Panc1 (cell line): ENCODE results near the gene TLE4. TPM values are rescaled to one million over a fixed set of nuclear protein-coding genes. Genes with fewer than 3 reads are reported as not detected.

Source experiments
- ATAC-seq: fragments of 200-7000 bp; cut with Tn5 transposase; 2 replicates; pipeline ENCODE4 v1.9.1; 2020; ENCODE audit warnings: mild to moderate bottlenecking, moderate library complexity
- BruUV-seq: library from RNA; stranded (reverse); fragments of 400-500 nt; replicated peaks from 2 replicates; lab custom pipeline; 2021; lab: Mats Ljungman, UMichigan
- CTCF ChIA-PET: fragments of 300-600 bp; sonication (Branson Sonifier 250); formaldehyde crosslinking; loops from one replicate; lab custom pipeline; 2022; ENCODE audit warnings: antibody characterized with exemption; lab: Charles Lee
- POLR2A ChIA-PET: fragments of 300-600 bp; sonication (Branson Sonifier 250); formaldehyde crosslinking; loops from one replicate; lab custom pipeline; 2022; ENCODE audit warnings: antibody characterized with exemption; lab: Charles Lee
- DNase-seq: peaks from one replicate; pipeline ENCODE4 v3.0.0-alpha.2; 2010; ENCODE audit warnings: low read depth, low spot score
- H3K27ac ChIP-seq: 2 replicates; pipeline ENCODE4 v1.5.1; 2011; ENCODE audit warnings: mild to moderate bottlenecking, low read length, inconsistent platforms
- H3K27me3 ChIP-seq: fragments of 200-500 bp; sonication (Bioruptor generic); 2 replicates; pipeline ENCODE4 v1.6.0; 2014; ENCODE audit warnings: low read length, inconsistent platforms; ENCODE audit not compliant: control insufficient read depth, insufficient read depth
- H3K36me3 ChIP-seq: fragments of 200-500 bp; sonication (Bioruptor generic); 2 replicates; pipeline ENCODE4 v1.5.1; 2014; ENCODE audit warnings: inconsistent platforms, mild to moderate bottlenecking, low read length, moderate library complexity; ENCODE audit not compliant: control insufficient read depth, insufficient read depth
- H3K4me1 ChIP-seq: 2 replicates; pipeline ENCODE4 v1.5.1; 2011; ENCODE audit warnings: inconsistent platforms, mild to moderate bottlenecking, low read length, moderate library complexity; ENCODE audit not compliant: control insufficient read depth, insufficient read depth
- H3K4me3 ChIP-seq, 2 experiments: 2 replicates each; pipeline ENCODE4 v1.5.1; 2011 to 2012; ENCODE audit warnings: low read depth in 2 of 2, low read length in 2 of 2, mild to moderate bottlenecking in 2 of 2, inconsistent platforms in 1 of 2, moderate library complexity in 1 of 2
- H3K9me3 ChIP-seq: fragments of 200-500 bp; sonication (Bioruptor generic); 2 replicates; pipeline ENCODE4 v1.5.1; 2014; ENCODE audit warnings: low read depth, mild to moderate bottlenecking, inconsistent platforms, low read length, moderate library complexity; ENCODE audit not compliant: control insufficient read depth, insufficient read depth
- POLR2AphosphoS5 ChIP-seq: IDR thresholded peaks from 2 replicates; pipeline ENCODE4 v1.6.1; 2012; ENCODE audit warnings: mild to moderate bottlenecking, low read depth, low read length, moderate library complexity
- SIN3A ChIP-seq: IDR thresholded peaks from 2 replicates; pipeline ENCODE4 v1.6.1; 2012; ENCODE audit warnings: low read depth, mild to moderate bottlenecking, low read length, moderate library complexity, borderline replicate concordance; ENCODE audit not compliant: insufficient read depth
- TCF7L2 ChIP-seq: IDR thresholded peaks from 2 replicates; pipeline ENCODE4 v1.6.1; 2011; ENCODE audit warnings: mild to moderate bottlenecking, low read depth, low read length, inconsistent platforms
- in situ Hi-C: cut with HindIII; loops from 2 replicates; pipeline ENCODE4 v1.10.0; 2016; ENCODE audit warnings: low sequenced_read_pairs, low pct_unique_long_range_greater_than_20kb
- intact Hi-C: fragments of 100-400 bp; cut with micrococcal nuclease; formaldehyde crosslinking; loops from one replicate; pipeline ENCODE4 v1.10.0; 2022; ENCODE audit not compliant: unreplicated experiment
- total RNA-seq: library from RNA; stranded (reverse); gene quantifications from one replicate; pipeline ENCODE4 v1.2.1, GENCODE V29; 2021; ENCODE audit not compliant: unreplicated experiment
- TF ChIP-seq, protein P1 (sequence below), 2 experiments: IDR thresholded peaks; 2 replicates each; pipeline ENCODE4 v1.6.1; 2011 to 2012; ENCODE audit warnings: low read depth in 2 of 2, control low read depth in 1 of 2, low read length in 1 of 2, mild to moderate bottlenecking in 1 of 2, moderate library complexity in 1 of 2; ENCODE audit not compliant: insufficient read depth in 1 of 2
- TF ChIP-seq, protein P2 (sequence below): fragments of 450-650 bp; IDR thresholded peaks from 2 replicates; pipeline ENCODE4 v1.5.1; 2017; ENCODE audit warnings: mild to moderate bottlenecking

The TLE4 gene
- total RNA-seq, 1 experiment from 2014 or later: 8.7 TPM

DNA sequence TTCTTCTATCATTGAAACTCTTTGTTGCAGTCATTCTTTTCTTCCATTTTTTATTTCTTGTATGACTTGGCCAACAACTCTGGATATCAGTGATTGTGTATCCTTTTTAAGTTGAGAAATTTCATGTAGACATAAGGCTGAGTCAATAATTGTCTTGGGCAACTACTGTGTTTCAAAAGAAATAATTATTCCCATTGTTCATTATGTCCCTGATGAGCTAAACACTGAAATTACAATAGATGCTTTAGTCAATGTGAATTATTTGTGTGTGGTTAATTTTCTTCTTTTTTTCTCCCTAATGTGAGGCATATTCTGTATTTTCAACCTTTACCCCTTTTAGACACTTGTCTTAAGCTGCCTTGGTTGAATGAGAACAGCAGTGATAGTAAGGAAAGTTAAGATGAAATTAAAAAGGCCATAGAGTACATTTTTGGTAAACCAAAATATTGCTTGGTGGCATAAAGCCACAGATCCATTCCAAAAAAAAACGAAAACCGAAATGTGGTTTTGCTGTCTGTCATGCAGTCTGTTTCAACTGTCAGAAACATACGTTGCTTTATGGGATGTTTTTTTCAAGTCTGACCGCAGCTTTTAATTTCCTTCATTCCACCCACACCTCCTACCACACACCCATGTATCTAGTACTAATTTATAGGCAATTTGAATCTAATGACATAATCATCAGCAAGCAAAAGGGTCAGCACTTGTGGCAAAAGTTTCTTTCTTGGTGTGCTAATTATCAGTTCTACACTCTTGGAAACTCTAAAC is 21.1 kb downstream of the TLE4 start:
- CTCF ChIA-PET: no interaction called here
- H3K4me3 ChIP-seq: no peak overlapping the region
- no peaks in the 10 kb centered on the region for H3K27me3 ChIP-seq
- DNase-seq (no peak), ATAC-seq (no peak)
- H3K27ac ChIP-seq: no peak overlapping the region
- intact Hi-C loops (no loop called here), in situ Hi-C loops (no loop called here)
- no peaks in the 10 kb centered on the region for H3K4me1 ChIP-seq
- H3K9me3 ChIP-seq: no peaks in the 10 kb centered on the region
- POLR2A ChIA-PET: no interaction called here
- no TSS peak for BruUV-seq
- TF ChIP-seq SIN3A: no peak
- no peak for TF ChIP-seq TCF7L2
- TF ChIP-seq POLR2AphosphoS5: no peak
- TF ChIP-seq, protein P1, sequence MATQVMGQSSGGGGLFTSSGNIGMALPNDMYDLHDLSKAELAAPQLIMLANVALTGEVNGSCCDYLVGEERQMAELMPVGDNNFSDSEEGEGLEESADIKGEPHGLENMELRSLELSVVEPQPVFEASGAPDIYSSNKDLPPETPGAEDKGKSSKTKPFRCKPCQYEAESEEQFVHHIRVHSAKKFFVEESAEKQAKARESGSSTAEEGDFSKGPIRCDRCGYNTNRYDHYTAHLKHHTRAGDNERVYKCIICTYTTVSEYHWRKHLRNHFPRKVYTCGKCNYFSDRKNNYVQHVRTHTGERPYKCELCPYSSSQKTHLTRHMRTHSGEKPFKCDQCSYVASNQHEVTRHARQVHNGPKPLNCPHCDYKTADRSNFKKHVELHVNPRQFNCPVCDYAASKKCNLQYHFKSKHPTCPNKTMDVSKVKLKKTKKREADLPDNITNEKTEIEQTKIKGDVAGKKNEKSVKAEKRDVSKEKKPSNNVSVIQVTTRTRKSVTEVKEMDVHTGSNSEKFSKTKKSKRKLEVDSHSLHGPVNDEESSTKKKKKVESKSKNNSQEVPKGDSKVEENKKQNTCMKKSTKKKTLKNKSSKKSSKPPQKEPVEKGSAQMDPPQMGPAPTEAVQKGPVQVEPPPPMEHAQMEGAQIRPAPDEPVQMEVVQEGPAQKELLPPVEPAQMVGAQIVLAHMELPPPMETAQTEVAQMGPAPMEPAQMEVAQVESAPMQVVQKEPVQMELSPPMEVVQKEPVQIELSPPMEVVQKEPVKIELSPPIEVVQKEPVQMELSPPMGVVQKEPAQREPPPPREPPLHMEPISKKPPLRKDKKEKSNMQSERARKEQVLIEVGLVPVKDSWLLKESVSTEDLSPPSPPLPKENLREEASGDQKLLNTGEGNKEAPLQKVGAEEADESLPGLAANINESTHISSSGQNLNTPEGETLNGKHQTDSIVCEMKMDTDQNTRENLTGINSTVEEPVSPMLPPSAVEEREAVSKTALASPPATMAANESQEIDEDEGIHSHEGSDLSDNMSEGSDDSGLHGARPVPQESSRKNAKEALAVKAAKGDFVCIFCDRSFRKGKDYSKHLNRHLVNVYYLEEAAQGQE (IDR thresholded peaks at IDR 0.05; ENCODE audit: insufficient read depth in 1 of 2, low read depth in 2 of 2, low read length in 1 of 2): no peak
- TF ChIP-seq, protein P2, sequence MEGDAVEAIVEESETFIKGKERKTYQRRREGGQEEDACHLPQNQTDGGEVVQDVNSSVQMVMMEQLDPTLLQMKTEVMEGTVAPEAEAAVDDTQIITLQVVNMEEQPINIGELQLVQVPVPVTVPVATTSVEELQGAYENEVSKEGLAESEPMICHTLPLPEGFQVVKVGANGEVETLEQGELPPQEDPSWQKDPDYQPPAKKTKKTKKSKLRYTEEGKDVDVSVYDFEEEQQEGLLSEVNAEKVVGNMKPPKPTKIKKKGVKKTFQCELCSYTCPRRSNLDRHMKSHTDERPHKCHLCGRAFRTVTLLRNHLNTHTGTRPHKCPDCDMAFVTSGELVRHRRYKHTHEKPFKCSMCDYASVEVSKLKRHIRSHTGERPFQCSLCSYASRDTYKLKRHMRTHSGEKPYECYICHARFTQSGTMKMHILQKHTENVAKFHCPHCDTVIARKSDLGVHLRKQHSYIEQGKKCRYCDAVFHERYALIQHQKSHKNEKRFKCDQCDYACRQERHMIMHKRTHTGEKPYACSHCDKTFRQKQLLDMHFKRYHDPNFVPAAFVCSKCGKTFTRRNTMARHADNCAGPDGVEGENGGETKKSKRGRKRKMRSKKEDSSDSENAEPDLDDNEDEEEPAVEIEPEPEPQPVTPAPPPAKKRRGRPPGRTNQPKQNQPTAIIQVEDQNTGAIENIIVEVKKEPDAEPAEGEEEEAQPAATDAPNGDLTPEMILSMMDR: no peak
- H3K36me3 ChIP-seq: no peaks in the 10 kb centered on the region

DNA sequence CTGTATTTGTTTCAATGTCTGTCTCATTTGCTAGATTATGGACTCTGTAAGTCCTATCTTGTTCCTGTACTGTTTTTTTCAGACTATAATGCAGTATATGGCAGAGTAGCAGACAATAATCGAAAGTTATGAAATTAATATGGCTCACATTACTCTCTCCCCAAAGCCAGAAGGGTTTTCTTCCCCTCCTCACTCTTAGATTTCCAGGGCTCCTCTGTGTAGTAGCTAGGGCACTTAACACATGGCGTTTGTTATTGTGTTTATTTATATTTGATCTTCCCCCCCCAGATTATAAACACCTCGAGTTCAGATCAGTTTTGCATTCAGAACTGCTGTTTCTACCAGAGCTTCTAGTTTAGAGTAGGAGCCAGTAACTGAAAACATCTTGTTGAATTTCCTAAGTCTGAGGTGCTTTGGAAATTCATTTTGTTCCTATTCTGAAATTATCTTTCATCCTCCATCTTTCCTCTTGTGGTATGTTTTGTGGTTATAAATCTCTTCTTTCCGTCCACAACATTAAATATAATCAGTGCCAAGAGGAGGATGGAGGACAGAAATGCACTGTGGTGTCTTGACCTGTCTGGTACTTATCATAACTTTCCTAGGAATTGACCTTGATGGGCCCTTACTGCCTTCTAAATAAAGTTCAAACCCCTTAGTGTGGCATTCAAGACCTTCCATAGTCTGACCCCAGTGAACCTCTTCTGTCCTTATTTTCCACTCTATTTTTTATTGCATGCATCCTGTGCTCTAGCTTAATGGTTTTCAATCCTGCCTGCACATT is 27.0 kb downstream of the TLE4 start:
- Histone ChIP-seq H3K27me3 (no peaks in the 10 kb centered on the region), H3K4me1 (no peaks in the 10 kb centered on the region), H3K9me3 (no peaks in the 10 kb centered on the region), H3K27ac (no peak overlapping the region), H3K4me3 (no peak overlapping the region), H3K36me3 (no peaks in the 10 kb centered on the region)
- ChIA-PET POLR2A (no interaction called here), CTCF (no interaction called here)
- ATAC-seq: no peak
- TF ChIP-seq POLR2AphosphoS5 (no peak), SIN3A (no peak), TCF7L2 (no peak)
- TF ChIP-seq, protein P2: no peak
- TF ChIP-seq, protein P1 (IDR thresholded peaks at IDR 0.05; ENCODE audit: insufficient read depth in 1 of 2, low read depth in 2 of 2, low read length in 1 of 2): no peak
- intact Hi-C loops (no loop called here), in situ Hi-C loops (no loop called here)
- no TSS peak for BruUV-seq
- DNase-seq: no peak
